Liver (tissue), 3 donors: ENCODE data around the gene ADGRL2.

Experiments
- ATF3 ChIP-seq: IDR thresholded peaks from 2 replicates; pipeline ENCODE4 v1.6.1; 2016; ENCODE audit warnings: antibody characterized with exemption
- CTCF ChIP-seq: fragments of 150-350 bp; IDR thresholded peaks from 2 replicates; pipeline ENCODE4 v1.5.1; 2017; ENCODE audit warnings: improper control_type of control experiment, low read depth, low read length; ENCODE audit not compliant: missing input control
- EGR1 ChIP-seq, 2 donors: IDR thresholded peaks; 2 replicates each; pipeline ENCODE4 v1.6.1; 2016 to 2018; ENCODE audit warnings: antibody characterized with exemption in 2 of 2, low read depth in 2 of 2
- GABPA ChIP-seq, 2 donors: IDR thresholded peaks in 1 of 2; conservative IDR thresholded peaks in 1 of 2; 2 replicates each; pipeline ENCODE4 v1.6.1; 2016; ENCODE audit warnings: antibody characterized with exemption in 2 of 2, mild to moderate bottlenecking in 1 of 2, moderate library complexity in 1 of 2
- JUND ChIP-seq, 2 donors: IDR thresholded peaks; 2 replicates each; pipeline ENCODE4 v1.6.1; 2016; ENCODE audit warnings: antibody characterized with exemption in 2 of 2
- MAX ChIP-seq: IDR thresholded peaks from 2 replicates; pipeline ENCODE4 v1.6.1; 2016; ENCODE audit warnings: antibody characterized with exemption
- NR2F2 ChIP-seq: IDR thresholded peaks from 2 replicates; pipeline ENCODE4 v1.6.1; 2016; ENCODE audit warnings: antibody characterized with exemption
- RAD21 ChIP-seq, 2 donors: IDR thresholded peaks; 2 replicates each; pipeline ENCODE4 v1.6.1; 2016; ENCODE audit warnings: antibody characterized with exemption in 2 of 2, mild to moderate bottlenecking in 2 of 2
- REST ChIP-seq: IDR thresholded peaks from 2 replicates; pipeline ENCODE4 v1.6.1; 2016; ENCODE audit warnings: antibody characterized with exemption, mild to moderate bottlenecking
- RXRA ChIP-seq, 2 donors: IDR thresholded peaks; 2 replicates each; pipeline ENCODE4 v1.6.1; 2017 to 2018; ENCODE audit warnings: antibody characterized with exemption in 2 of 2, mild to moderate bottlenecking in 1 of 2
- SP1 ChIP-seq: IDR thresholded peaks from 2 replicates; pipeline ENCODE4 v1.6.1; 2018; ENCODE audit warnings: antibody characterized with exemption, mild to moderate bottlenecking
- TAF1 ChIP-seq: conservative IDR thresholded peaks from 2 replicates; pipeline ENCODE4 v1.6.1; 2016; ENCODE audit warnings: antibody characterized with exemption, mild to moderate bottlenecking
- YY1 ChIP-seq: IDR thresholded peaks from 2 replicates; pipeline ENCODE4 v1.6.1; 2016; ENCODE audit warnings: antibody characterized with exemption, mild to moderate bottlenecking
- ZBTB33 ChIP-seq: IDR thresholded peaks from 2 replicates; pipeline ENCODE4 v1.6.1; 2016; ENCODE audit warnings: antibody characterized with exemption
- donor health status: healthy.
- donor health status: healthy.

- TF ChIP-seq CTCF: no peak
- no peak for TF ChIP-seq TAF1
- TF ChIP-seq MAX: no peak
- TF ChIP-seq RAD21 (IDR thresholded peaks at IDR 0.05): no peak
- no peak for TF ChIP-seq NR2F2
- no peak for TF ChIP-seq ZBTB33
- TF ChIP-seq SP1: no peak
- TF ChIP-seq GABPA (IDR thresholded peaks at IDR 0.05 in 1 of 2, conservative IDR thresholded peaks at IDR 0.05 in 1 of 2): no peak
- TF ChIP-seq RXRA (IDR thresholded peaks at IDR 0.05): no peak
- no peak for TF ChIP-seq EGR1 (IDR thresholded peaks at IDR 0.05; ENCODE audit: low read depth in 2 of 2)
- TF ChIP-seq YY1: no peak
- no peak for TF ChIP-seq JUND (IDR thresholded peaks at IDR 0.05)
- TF ChIP-seq REST: no peak
- no peak for TF ChIP-seq ATF3
Measured at GRCh38 chr1:81950037-81950436, 149.3 kb downstream of the ADGRL2 start.
